BE2C (cell line): ENCODE data around the gene SSNA1.

Experiments used
- DNase-seq: peaks from one replicate; pipeline ENCODE4 v3.0.0-alpha.2; 2020
- H3K27me3 ChIP-seq: fragments of 250-450 bp; sonication (Bioruptor Pico); 2 replicates; pipeline ENCODE4 v1.5.1; 2020; ENCODE audit warnings: mild to moderate bottlenecking
- H3K36me3 ChIP-seq: fragments of 250-450 bp; sonication (Bioruptor Pico); 2 replicates; pipeline ENCODE4 v1.5.1; 2020; ENCODE audit warnings: mild to moderate bottlenecking
- H3K4me1 ChIP-seq: fragments of 250-450 bp; sonication (Bioruptor Pico); 2 replicates; pipeline ENCODE4 v1.5.1; 2020
- H3K4me3 ChIP-seq: 2 replicates; pipeline ENCODE4 v1.5.1; 2011; ENCODE audit warnings: low read depth, low read length
- H3K9me3 ChIP-seq: fragments of 250-450 bp; sonication (Bioruptor Pico); 2 replicates; pipeline ENCODE4 v1.5.1; 2020
- TF ChIP-seq, protein P1 (sequence below): IDR thresholded peaks from 2 replicates; pipeline ENCODE4 v1.5.1; 2012; ENCODE audit warnings: mild to moderate bottlenecking, low read depth, low read length

Gene SSNA1

DNA sequence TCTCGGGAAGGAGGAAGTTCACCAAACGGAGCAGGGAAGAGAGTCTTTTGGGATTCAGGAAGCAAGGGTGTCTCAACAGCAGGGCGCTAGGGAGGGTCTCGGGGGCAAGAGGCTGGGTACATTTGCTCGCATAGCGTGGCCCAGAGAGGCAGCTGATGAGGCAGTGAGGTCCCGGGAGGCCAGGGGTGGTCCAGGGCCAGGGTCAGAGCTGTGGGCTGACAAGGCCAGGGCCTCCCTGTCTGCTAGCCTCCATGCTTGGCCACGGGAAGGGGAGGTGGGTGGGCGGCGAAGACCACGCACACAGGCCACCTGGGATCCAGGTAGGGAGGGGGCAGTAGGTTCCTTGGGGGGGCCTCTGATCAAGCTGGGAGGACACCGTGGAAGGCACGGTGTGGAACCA, 23.1 kb downstream of the SSNA1 start:
- no peaks in the 10 kb centered on the region for H3K9me3 ChIP-seq
- H3K36me3 ChIP-seq = no peaks in the 10 kb centered on the region
- TF ChIP-seq, protein P1, sequence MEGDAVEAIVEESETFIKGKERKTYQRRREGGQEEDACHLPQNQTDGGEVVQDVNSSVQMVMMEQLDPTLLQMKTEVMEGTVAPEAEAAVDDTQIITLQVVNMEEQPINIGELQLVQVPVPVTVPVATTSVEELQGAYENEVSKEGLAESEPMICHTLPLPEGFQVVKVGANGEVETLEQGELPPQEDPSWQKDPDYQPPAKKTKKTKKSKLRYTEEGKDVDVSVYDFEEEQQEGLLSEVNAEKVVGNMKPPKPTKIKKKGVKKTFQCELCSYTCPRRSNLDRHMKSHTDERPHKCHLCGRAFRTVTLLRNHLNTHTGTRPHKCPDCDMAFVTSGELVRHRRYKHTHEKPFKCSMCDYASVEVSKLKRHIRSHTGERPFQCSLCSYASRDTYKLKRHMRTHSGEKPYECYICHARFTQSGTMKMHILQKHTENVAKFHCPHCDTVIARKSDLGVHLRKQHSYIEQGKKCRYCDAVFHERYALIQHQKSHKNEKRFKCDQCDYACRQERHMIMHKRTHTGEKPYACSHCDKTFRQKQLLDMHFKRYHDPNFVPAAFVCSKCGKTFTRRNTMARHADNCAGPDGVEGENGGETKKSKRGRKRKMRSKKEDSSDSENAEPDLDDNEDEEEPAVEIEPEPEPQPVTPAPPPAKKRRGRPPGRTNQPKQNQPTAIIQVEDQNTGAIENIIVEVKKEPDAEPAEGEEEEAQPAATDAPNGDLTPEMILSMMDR = no peak
- H3K4me3 ChIP-seq = no peak overlapping the region
- DNase-seq = no peak
- H3K4me1 ChIP-seq = no peaks in the 10 kb centered on the region; the same call in 1 of the 2 replicates
- H3K27me3 ChIP-seq = no peaks in the 10 kb centered on the region

DNA sequence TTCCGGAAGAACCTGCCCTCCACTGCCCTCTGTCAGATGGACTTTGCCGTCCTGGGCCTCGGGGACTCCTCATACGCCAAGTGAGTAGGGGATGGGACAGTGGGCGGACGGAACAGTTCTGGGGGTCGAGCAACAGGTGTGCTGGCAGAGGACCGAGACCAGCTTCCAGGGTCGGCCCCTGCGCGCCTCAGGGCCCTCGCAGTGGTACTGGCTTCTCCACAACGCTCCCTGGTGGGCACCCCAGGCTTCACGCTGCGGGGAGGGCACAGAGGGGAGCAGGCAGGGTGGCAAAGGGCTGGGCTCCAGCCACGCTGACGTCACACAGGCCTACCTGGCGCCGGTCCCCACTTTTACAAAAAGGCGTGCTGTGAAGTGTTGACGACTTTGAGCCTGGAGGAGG, 24.0 kb downstream of the SSNA1 start:
- peaks cover 1% of the 10 kb centered on the region for H3K4me1 ChIP-seq
- no peaks in the 10 kb centered on the region for H3K27me3 ChIP-seq
- no peaks in the 10 kb centered on the region for H3K9me3 ChIP-seq
- no peak overlapping the region for H3K4me3 ChIP-seq
- DNase-seq = no peak
- TF ChIP-seq, protein P1 = peak; percentile 28
- no peaks in the 10 kb centered on the region for H3K36me3 ChIP-seq

DNA sequence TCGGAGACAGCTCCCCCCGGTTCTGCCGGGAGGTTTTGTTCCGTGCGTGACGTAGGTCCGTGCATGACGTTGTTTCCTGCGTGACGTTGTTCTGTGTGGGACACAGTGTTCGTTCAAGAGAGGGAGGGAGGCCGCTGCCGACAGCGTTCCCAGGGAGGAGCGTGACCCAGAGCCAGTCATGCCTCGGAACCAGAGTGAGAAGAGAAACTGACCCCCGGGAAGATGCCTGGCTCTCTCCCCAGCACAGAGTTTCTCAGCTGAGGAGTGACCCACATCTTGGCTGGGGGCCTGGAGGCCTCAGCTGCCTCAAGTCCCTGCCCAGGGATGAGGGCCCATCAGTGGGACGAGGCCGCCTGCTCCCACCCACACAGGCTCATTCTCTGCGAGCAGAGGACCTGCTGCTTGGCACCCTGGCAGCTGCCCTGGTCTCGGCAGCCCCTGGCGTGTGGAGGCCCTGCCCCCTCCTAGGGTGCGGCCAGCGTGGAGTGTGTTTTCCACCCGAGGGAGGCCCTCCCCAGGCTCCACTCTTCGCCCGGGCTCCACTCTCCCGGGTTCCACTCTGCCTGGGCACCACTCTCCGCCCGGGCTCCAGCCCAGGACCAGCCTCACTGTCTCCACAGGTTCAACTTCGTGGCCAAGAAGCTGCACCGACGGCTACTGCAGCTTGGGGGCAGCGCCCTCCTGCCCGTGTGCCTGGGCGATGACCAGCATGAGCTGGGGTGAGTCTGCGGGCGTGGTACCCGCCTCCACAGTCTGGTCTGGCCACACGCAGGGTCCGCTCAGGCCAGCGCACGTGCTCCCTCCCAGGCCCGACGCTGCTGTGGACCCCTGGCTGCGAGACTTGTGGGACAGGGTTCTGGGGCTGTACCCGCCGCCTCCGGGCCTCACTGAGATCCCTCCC, 24.9 kb downstream of the SSNA1 start:
- no peaks in the 10 kb centered on the region for H3K36me3 ChIP-seq
- no peak for DNase-seq
- H3K27me3 ChIP-seq = no peaks in the 10 kb centered on the region
- H3K4me3 ChIP-seq = no peak overlapping the region
- TF ChIP-seq, protein P1 = peak; percentile 43
- no peaks in the 10 kb centered on the region for H3K9me3 ChIP-seq
- H3K4me1 ChIP-seq = peaks cover 10% of the 10 kb centered on the region

DNA sequence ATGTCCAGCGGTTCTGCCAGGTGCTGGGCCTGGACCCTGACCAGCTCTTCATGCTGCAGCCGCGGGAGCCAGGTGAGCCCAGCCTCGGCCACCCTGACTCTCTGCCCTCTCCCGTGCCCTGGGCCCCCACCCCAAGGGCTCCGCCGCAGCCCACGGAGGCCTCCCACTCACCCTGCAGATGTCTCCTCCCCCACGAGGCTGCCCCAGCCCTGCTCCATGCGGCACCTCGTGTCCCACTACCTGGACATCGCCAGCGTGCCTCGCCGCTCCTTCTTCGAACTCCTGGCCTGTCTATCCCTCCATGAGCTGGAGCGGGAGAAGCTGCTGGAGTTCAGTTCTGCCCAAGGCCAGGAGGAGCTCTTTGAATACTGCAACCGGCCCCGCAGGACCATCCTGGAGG, 26.1 kb downstream of the SSNA1 start:
- DNase-seq = no peak
- H3K9me3 ChIP-seq = no peaks in the 10 kb centered on the region
- no peak overlapping the region for H3K4me3 ChIP-seq
- no peaks in the 10 kb centered on the region for H3K36me3 ChIP-seq
- no peaks in the 10 kb centered on the region for H3K27me3 ChIP-seq
- TF ChIP-seq, protein P1 = no peak
- peaks cover 13% of the 10 kb centered on the region for H3K4me1 ChIP-seq

DNA sequence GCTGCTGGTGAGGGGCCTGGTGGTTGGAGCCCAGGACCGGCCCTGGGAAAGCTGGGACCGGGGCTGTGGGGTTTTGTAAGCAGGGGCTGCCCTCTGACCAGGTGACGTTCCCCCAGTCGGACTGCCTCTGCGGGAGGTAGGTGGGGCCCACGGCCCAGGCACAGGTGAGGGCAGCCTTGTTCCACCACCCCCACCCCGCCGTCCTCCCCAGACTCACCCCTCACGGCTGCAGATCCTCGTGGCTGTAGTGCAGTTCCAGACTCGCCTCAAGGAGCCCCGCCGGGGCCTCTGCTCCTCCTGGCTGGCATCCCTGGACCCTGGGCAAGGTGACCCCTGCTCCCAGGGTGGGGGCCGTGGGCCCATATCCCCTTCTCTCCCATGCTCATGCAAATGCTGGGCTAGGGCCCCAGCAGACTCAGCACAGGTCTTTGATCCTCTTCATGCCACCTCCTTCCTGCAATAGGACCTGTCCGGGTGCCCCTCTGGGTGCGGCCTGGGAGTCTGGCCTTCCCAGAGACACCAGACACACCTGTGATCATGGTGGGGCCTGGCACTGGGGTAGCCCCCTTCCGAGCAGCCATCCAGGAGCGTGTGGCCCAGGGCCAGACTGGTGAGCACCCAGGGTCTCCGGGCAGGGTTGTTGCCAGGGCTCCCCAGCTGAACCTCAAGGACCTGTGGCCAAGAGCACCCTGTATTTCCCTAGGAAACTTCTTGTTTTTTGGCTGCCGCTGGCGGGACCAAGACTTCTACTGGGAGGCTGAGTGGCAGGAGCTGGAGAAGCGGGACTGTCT, 26.9 kb downstream of the SSNA1 start:
- peaks cover 13% of the 10 kb centered on the region for H3K4me1 ChIP-seq
- no peak overlapping the region for H3K4me3 ChIP-seq
- no peaks in the 10 kb centered on the region for H3K9me3 ChIP-seq
- TF ChIP-seq, protein P1 = no peak
- H3K27me3 ChIP-seq = no peaks in the 10 kb centered on the region
- H3K36me3 ChIP-seq = no peaks in the 10 kb centered on the region
- DNase-seq = no peak
